ENCODE measurements around the gene SLC2A5.
A peak's percentile ranks its signal among the peaks of the same experiment; 100 is the strongest.
"Not testable (repeated sequence)": the region's sequence is repeated elsewhere in the genome, so short reads cannot be mapped to it uniquely, and the experiment has no call there.

SLC2A5 gene

GRCh38 chr1:9031484-9032259, 37.8 kb downstream of the SLC2A5 start:
- DNase-seq, result no peak

DNA sequence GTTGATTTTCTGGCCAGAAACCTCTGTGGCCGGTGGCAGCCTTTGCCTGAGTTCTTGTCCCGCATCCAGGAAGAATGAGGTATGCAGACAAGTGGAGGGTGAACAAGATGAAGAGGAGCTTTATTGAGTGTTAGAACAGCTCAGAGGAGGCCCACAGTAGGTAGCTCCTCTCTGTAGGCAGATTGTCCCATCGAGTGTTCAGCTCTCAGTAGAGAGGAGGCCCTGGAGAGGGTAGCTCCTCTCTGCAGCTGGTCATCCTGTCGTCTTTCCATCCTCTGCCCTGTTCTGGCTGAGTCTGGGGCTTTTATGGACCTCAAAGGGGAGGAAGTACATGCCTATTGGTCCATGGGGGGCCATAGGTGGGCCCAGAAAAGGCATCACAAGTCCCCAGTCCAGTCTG, 38.4 kb downstream of the SLC2A5 start:
- not testable (repeated sequence) for DNase-seq

GRCh38 chr1:9028921-9029705, 40.3 kb downstream of the SLC2A5 start:
- DNase-seq, result no peak

- no peak for DNase-seq
Measured at GRCh38 chr1:9027307-9027706, 42.1 kb downstream of the SLC2A5 start.

DNA sequence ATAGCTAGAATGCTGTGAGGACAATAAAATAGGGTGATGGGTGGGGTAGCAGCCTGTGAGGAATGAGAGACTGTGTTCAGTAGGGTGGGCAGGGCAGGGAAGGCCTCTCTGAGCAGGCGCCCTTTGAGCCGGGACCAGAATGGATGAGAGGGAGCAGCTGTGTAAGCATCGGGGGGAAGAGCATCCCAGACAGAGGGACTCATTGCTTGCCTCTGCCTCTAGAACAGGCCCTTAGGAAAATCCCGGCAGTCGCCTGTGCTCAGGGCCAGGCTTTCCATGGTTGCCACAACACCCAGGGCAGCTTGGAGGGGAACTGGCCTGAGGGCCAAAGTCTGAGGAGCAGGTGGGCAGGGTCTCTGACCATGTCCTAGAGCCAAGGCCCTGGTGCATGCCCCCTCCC, 44.0 kb downstream of the SLC2A5 start:
- DNase-seq, result no peak

- DNase-seq, result no peak
Measured at GRCh38 chr1:9024837-9025236, 44.6 kb downstream of the SLC2A5 start.

GRCh38 chr1:9022773-9023172, 46.7 kb downstream of the SLC2A5 start:
- DNase-seq, result no peak

GRCh38 chr1:9022026-9022738, 47.3 kb downstream of the SLC2A5 start:
- DNase-seq, result not testable (repeated sequence)

DNA sequence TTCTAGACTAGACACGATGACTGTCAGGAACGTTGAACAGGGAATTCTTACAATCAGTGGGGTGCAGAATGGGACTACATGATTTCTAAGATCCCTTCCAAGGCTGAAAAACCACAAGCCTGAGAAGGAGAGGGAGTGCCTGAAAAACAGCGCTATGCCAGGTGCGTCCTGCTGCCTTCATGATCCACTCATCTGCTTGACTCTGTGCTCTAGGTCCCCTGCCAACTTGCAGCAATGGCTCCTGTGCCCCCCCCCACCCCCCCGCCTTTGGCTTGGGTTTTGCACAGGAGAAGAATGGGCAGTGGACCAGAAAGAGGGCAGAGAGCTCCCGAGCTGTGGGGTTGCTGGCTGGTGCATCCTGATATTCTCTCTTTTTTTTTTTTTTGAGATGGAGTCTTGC, 49.1 kb downstream of the SLC2A5 start:
- no peak for DNase-seq

DNA sequence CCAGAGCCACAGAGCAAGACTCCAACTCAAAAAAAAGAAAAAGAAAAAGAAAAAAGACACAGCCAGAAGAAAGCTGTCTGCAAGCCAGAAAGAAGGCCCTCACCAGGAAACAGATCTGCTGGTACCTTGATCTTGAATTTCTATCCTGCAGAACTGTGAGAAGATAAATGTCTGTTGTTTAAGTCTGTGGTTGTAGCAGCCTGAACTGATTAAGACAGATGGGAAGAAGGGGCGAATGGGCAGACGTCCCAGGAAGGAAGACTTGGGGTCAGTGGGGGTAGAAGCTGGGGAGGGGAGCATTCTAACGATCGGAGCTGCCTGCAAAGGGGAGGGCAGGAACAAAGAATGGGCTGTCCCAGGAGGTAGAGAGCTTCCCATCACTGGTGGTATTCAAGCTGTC, 49.5 kb downstream of the SLC2A5 start:
- no peak for DNase-seq

GRCh38 chr1:9018333-9018732, 51.1 kb downstream of the SLC2A5 start:
- no peak for DNase-seq

DNA sequence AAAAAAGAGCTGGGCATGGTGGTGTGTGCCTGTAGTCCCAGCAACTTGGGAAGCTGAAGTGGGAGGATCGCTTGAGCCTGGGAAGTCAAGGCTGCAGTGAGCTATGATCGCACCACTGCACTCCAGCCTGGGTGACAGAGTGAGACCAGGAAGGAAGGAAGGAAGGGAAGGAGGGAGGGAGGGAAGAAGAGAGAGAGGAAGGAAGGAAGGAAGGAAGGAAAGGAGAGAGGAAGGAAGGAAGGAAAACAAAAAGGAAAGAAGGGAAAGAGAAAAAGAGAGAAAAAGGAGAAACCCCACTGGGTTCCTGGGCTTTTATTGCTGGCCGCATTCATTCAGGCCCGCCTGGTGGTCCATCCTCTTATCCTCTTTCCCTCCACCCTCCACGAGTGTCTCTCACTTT, 53.0 kb downstream of the SLC2A5 start:
- DNase-seq, result no peak

GRCh38 chr1:9014475-9015375, 54.7 kb downstream of the SLC2A5 start:
- DNase-seq, result no peak

GRCh38 chr1:9013819-9014218, 55.6 kb downstream of the SLC2A5 start:
- no peak for DNase-seq

GRCh38 chr1:9010781-9011323, 58.6 kb downstream of the SLC2A5 start:
- no peak for DNase-seq

DNA sequence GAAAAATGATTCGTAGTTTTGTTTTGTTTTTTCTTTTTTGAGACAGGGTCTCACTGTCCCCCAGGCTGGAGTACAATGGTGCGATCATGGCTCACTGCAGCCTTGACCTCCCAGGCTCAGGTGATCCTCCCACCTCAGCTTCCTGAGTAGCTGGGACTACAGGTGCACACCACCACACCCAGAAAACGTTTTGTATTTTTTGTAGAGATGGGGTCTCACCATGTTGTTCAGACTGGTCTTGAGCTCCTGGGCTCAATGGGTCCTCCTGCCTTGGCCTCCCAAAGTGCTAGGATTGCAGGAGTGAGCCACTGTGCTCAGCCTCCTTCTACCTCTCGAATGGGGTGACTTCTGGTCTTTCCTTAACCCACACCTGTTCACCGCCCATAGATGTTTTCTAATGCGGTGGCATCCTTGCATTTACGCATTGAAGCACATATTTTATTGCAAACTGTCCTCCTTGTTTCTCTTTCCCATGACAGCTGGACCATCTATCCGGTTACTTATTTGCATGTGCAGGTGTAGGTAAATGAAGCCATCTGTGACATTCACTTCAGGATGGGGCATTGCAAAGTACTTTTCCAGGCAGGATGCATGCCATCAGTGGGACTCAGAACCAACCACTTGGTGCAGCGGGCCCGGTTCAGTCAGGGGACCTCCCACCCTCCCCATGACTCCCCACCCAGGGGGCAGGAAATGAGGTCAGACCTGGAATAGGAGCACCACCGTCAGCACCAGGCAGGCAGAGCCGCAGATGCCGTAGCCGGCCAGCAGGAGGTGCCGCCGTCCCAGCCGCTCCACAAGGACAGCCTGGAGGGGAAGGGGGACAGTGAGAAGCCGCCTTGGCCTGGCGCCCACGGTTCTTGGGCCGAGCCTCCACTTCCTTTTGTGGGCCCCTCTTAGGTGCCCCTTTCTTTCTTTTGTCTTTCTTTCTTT, 59.7 kb downstream of the SLC2A5 start:
- DNase-seq, result no peak

GRCh38 chr1:9008236-9008635, 61.2 kb downstream of the SLC2A5 start:
- DNase-seq, result no peak

GRCh38 chr1:9006956-9007615, 62.3 kb downstream of the SLC2A5 start:
- DNase-seq, result no peak

DNA sequence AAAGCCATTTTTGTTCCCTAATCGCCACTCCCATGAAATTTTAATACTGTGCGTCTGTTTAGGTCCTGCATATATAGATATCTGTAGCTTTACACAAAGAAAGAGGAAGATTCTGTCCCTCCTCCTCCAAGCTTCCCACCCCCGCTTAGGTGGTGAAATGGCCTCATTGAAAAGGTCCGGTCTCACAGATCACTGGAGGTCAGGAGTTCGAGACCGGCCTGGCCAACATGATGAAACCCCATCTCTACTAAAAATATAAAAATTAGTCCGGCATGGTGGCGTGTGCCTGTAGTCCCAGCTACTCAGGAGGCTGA, 64.1 kb downstream of the SLC2A5 start:
- no peak for DNase-seq

- peak; percentile 74 for DNase-seq
Measured at GRCh38 chr1:9004700-9005394, 64.6 kb downstream of the SLC2A5 start.
